Measurements from ENCODE around the gene CELF2.

CELF2 gene

DNA sequence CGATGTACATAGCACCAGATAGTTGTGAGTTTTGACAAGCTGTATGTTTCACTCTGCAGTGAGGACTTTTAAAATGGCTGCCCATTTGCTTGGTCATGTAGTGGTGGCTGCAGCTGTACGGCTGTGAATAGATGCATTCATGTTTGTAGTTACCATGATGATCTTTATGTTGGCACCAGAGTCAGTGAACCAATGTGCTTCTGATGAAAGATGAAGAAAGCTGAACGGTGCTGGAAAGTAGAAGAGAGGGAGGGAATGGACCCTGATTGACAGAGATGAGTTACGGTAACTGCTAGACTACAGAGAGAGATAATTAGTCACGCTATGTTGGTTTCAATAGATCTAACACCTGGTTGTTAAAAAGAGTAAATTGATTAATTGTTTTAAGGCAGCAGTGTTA lies 256.8 kb downstream of the CELF2 start:
- no peak for DNase-seq (ENCODE audit: low read depth)

DNA sequence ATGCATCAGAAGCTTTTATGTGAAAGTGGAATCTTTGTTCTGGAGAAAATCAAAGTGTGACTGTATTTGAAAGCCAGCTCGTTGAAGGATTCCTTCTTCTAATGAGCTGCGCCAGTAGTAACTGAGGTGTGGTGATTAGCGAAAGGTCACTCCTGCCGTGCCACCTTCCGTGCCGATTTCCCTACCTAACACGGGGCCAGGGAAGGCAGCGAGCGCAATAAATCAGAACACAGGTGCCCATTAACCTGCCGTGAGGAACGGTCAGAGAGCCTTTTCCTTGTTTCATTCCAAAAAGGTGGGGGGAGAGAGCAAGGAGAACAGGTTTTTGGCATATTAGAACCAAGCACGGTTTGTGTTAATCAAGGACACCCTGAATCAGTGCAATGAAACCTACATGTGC lies 258.0 kb downstream of the CELF2 start:
- DNase-seq (ENCODE audit: low read depth) = no peak

DNA sequence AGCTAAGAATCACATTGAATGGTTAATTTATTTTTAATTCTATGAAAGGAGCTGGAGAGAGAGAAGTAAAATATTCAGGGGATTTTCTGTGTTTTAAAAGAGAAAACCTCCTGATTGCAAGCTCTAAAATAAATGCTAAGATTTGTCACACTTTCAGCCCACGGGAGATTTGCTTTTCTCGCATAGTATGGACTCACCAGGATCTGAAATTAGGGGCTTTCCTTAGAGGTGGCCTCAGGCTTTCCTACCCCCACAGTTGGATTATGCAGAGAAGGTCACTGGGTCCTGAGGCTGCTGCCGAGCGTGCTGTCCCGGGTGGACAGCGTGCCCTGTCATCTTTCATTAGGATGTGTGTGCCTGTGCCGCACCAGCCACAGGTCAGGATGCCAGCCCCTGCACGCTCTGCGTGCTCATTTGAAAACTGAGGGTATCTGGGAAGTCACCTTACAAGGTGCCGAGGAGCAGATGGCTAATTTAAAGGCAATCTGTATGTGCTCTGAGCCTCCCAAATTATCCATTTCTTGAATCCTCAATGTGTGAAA lies 258.8 kb downstream of the CELF2 start:
- no peak for DNase-seq (ENCODE audit: low read depth)

DNA sequence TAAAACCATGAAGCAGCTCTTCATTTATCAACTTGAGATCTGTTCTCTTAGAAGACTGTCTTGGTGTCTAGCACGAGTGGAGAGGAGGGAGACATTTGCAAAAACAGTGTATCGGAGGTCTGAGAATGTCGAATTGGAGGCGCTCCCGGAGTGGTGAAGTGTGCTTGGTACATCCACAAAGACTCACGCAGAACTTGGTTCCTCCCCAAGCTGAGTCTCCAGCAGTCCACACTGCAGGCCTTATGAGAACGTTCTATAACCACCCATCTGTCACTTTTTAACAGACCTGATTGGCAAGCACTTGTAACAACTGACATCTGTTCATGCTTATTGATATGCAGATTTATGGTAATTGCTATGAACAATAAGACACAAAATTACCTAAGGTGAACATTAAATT lies 261.6 kb downstream of the CELF2 start:
- DNase-seq (ENCODE audit: low read depth) = no peak

DNA sequence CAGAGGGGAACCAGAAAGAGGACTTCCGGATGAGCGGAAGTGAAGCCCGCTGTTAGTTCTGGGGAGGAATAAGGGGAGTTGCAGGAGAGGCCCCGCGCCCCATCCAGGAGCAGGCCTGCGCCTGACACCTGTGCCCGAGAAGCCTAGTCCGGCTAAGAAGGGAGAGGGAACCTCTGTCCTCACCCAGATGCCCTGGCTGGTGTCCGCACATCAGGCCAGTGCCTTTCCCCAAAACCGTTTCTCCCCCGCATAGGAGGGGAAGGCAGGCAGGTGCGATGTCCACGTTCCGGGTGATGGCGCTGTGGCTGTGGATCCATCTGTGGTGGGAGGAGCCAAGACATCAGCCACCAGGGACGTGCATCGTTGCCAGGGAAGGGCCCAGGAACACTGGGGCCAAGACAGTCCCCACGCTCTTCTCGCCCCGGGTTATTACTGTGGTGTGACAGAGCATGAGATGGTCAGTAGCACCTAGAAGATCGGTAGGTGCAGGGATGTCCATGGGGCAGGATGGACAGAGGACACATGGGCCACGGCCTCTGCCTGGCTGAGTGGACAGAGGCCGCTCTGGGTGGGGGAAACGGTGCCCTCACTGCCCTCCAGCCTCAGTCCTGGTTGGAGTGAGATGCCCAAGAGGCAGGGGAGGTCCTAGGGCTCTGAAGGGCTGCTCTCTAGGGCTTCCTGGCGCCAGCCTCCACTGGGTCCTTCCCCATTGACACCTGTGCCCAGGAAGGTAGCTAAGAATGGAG lies 262.7 kb downstream of the CELF2 start:
- no peak for DNase-seq (ENCODE audit: low read depth)

DNA sequence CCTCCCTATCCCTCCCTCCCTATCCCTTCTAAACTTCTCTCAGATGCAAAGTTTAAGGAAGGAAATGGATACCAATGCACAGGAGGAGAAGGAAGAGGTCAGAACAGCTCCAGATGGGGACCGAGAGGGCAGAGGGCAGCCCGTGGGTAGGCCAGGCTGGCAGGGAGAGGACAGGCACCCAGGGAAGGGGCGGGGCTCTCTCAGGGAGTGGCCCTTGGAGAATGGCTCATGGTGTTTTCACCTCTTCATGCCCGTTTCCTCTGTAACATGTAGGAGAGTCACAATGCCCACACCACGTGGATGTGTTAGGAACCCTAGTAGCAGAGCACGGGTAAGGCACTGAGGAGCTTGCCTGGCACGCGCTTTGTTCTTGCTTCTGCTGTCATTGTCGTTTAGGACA lies 264.5 kb downstream of the CELF2 start:
- DNase-seq (ENCODE audit: low read depth) = no peak

DNA sequence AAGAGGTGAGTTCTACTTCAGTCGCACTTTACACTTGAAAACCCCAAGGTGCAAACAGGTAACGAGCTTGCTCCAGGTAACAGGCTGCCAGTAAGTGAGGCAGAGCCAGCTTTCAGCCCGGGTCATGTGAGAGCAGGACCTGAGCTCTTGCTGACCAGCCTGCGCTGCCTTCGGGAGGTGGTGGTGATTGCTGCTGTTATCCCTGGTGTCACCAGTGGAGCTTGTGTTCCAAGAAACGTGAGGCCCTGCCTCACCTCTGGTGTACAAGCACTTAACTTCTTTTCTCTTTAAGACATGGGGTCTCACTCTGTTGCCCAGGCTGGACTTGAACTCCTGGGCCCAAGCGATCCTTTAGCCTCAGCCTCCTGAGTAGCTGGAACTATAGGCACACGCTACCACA lies 265.0 kb downstream of the CELF2 start:
- no peak for DNase-seq (ENCODE audit: low read depth)

DNA sequence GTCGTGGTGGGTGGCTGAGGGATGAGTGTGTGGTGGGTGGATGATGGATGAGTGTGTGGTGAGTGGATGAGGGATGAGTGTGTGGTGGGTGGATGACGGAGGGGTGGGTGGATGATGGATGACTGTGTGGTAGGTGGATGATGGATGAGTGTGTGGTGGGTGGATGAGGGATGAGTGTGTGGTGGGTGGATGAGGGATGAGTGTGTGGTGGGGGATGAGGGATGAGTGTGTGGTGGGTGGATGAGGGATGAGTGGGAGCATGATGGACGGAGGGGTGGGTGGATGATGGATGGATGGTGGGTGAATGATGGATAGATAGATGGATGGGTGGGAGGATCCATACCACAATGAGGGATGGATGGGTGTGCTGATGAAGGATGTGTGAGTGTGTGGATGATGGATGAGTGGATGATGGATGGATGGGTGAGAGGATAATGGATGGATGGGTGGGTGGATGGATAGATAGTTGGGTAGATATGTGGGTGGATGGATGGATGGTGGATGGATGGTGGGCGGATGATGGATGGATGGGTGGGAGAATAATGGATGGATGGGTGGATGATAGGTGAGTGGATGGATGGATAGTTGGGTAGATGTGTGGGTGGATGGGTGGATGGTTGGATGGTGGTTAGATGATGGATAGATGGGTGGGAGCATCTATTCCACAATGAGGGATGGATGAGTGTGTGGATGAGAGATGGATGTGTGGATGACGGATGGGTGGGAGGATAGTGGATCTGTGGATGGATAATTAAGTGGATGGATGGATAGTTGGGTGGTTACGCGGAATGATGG lies 266.8 kb downstream of the CELF2 start:
- no peak for DNase-seq (ENCODE audit: low read depth)

DNA sequence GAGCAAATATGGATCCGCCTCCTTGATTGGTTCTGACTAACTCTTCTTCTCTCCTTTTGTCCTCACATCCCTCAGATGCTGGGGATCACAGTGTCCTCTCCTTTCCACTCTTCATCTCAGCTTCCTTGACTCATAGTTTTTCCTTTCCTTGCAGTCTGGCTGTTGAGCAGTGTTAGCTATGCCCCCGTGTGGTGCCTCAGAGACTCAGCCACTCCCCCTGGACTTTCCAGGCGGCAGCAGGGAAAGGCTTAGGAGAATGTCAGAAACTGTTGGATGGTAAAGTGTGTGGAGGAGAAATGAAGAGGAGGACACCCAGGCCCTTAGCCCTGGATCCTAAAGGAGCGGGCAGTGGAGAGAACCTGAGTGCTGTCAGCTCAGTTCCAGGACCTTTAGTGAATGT lies 267.5 kb downstream of the CELF2 start:
- DNase-seq (ENCODE audit: low read depth) = no peak

DNA sequence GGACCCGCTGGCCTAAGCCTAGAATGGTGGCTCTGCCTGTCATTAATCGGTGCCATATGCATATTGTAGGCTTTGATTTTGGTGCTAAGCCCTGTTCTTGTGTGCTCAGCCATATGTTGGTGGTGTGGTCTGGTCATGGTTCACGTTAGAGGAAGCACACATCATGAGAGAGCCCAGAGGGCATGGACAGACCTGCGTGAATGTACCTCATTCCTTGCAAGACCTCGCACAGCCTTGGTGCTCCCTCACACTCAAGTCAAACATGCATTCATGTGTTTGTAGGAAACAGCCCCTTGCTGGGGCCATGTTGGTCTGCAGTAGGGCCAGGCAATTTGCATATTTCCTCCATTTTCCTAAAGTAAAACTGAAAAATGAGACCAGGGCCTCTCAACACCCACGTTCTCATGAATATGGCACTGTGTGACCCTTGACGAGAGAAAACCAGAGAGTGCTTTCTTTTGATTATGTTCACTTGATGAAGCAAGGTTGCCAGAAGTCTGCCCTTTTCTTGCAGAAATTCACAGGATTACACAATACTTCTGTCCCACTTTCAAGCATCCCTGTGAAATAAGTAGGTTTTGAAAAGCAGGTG lies 268.7 kb downstream of the CELF2 start:
- no peak for DNase-seq (ENCODE audit: low read depth)

DNA sequence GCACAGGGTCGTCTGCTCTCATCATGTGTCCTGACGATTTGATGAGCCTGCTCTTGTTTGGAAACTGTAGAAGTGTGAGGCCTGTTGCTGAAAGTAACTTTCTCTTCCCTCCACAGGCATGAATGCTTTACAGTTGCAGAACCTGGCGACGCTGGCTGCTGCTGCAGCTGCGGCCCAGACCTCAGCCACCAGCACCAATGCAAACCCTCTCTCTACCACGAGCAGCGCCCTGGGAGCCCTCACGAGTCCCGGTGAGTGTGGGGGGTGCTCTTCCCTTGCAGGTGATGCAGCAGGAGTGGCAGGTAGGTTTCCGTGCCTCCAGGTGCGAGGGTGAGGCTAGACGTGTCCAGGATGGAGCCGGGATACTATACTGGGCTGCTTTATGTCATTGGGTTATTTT lies 270.6 kb downstream of the CELF2 start:
- no peak for DNase-seq (ENCODE audit: low read depth)

DNA sequence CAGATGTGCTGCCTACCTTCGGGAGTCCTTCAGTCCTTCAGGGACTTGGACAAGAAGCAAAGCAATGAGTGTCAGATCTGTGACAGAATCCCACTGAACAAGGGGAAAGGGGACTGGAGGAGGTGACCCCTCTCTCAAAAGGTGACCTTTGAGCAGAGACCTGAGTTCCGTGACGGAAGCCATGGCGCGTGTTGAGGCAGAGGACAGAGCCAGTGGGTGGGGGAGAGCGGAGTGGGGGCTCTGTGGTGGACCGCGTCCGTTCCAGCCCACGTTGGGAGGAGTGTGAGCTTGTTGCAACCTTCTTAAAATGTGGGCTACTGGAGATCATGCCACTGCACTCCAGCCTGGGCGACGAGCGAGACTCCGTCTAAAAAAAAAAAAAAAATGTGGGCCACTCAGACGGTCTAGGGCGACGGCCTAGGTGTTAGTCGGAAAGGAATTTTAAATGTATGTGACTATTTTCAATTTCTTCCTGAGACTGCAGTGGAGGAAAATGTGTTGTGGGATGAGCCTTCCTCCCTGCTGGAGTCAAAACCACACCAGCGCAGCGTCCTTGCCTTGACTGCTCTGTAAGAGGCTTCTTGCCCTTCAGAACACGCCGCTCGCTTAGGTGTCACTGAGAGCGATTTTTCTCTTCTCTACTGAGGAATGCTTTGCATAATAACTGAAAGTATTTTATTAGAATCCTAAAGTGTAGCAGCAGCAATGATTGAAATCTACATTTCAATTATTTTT lies 272.7 kb downstream of the CELF2 start:
- DNase-seq (ENCODE audit: low read depth) = no peak

DNA sequence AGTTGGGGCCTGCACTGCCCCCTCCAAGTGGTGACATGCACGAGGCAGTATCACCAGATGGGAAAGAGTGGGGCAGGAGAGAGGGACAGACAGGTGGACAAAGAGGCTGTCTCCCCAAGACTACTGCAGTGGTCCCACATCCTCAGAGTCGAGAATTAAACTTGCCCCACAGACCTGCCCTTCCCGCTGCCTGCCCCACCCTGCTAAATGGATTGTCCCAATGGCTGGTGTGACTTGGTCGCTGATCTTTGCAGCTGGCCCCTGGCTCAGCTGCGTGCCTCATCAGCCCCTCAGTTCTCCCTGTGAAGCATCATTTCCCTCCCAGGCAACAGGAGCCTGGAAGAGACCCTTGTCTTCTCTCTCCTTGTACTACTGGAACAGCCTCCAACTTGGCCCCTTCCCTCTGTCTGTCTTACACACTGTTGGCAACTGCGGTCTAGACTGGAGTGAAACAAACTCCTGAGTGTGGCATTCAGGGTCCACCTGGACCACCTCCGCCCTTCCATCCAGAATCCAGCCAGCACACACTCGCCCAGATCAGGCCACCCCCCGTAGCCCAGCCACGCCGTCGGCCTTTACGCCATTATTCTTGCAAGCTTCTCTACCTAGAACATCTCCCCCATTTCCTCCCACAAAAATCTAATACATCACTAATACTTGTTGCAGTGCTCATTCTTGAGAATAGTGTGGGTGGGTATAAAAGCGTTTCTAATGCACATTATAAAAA lies 275.1 kb downstream of the CELF2 start:
- DNase-seq (ENCODE audit: low read depth) = no peak

DNA sequence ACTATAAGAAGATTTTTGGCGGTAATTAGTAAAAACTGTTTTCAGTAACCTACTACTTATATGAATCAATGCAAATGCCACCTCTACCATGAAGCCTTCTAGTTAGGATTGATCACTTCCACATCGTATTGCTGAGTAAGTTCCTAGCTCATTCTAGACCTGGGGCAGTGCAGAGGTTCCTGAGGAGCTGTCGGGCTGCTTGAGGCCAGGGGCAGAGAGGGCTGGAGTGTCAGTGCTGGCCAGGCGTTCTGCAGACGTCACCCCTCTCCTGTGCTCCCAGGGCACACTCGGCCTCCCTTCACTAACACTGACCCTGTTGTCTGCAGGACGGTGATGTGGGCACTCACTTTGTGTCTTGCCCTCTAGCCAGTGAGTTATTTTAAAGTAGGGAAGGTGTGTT lies 275.7 kb downstream of the CELF2 start:
- DNase-seq (ENCODE audit: low read depth) = no peak

DNA sequence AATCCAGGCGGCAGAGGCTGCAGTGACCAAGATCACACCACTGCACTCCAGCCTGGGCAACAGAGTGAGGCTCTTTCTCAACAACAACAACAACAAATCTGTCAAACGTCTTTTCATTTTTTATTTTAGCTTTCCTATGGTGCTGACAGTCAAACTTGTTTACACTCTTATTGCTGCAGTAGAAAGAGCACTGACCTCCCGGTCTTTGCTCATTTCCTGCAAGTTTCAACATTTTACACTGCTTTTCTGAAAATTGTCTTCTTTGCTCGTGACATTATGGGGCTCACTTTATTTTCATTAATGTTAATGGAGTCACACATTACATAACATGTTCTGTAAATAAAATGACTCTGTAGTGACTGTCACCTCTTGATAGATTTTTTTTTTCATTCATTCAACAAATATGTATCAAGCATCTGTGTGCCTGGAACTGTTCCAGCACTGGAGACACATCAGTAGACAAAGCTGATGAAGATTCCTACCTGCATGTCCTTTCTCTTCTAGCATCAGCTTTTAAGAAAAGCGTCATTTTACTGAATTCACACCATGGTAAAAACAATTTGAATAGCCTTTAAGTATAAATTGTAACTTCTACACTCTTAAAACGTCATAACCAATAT lies 277.3 kb downstream of the CELF2 start:
- no peak for DNase-seq (ENCODE audit: low read depth)

DNA sequence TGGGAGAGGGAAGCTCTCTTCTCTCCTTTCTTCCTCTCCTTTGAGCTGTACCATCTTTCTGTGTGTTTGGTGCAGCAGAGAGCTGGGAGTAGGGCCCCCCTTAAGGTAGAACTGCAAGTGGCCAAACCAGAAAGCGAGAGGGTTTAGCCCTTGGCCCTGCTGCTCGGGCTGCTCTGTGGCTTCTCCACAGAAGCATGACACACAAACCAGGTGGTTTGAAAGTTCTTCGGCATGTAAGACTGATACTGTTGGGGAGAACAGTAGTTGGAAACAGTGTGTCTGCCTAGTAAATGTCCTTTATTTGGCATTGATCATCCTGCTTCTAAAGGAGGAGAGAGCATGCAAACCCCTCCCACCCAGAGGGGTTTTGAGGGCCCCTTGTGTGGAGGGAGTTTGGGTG lies 277.8 kb downstream of the CELF2 start:
- no peak for DNase-seq (ENCODE audit: low read depth)

DNA sequence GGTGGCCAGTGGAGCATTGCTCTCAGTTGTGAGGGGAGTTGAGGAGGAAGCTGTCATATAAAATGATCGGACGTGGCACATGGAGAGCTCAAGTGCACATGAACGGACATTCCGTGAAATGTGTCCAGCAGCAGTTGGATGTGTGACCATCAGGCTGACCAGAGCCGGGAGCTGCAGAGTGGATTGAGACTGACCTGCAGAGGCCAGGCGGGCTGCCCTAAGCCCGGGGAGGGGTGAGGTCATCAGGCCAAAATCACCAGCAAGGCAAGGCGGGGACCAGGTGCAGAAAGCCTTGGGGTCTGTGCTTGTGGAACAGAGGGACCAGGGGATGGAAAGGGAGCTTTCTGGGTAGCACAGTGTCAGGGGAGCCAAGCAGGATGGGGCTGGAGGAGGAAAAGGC lies 279.5 kb downstream of the CELF2 start:
- DNase-seq (ENCODE audit: low read depth) = no peak

DNA sequence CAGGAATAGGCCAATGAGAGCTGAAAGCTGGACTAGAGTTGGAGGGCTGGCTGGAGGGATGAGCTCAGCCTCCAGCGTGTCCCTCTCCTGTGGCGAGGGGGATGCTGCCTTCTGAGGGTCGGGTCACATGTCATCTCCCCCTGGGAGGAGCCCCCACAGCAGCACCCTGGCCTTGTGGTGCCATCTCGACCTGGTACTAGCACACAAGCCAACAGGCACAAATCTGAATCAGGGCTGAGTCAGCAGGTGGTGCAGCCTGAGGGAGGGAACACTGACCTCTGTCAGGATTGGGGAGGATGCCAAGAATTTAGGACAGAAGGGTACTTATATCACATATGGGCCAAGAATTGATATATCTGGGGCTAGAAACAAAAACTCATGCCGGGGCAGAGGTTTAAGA lies 280.4 kb downstream of the CELF2 start:
- DNase-seq (ENCODE audit: low read depth) = no peak

DNA sequence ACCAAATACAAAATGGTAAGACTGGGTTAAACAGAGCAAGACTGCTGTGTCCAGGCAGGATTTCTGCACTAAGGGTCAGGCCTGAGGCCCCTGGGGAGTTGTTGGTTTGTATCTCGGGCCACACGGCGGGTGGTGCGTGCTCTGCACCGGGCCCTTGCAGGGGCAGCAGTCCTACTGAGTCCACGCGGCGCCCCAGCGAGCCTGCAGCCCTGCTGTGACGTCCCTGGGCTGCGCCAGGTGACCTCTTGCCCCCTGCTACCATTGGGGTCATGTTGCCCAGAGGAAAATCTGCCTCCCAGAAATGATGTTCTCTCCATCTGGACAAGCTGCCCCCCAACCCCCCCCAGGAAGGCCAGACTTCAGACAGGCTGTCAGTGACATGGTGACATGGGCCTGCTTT lies 281.5 kb downstream of the CELF2 start:
- no peak for DNase-seq (ENCODE audit: low read depth)

DNA sequence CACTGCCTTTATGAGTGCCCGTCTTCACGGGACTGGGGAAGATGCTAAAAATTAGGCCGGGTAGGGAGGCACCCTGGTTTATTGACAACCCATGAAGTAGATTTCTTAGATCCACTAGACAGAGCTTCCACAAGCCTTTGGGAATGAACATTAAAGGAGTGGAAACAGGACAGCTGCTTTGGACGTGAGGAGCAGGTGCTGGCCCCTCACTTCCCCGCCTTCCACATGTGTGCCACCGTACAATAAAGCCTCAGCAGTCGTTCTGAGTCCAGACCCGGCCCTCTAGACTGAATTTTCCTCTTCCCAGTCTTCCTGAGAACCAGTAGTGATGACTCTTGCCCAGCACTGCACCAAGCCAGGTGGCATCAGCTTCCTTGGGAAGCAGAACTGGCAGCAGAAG lies 282.4 kb downstream of the CELF2 start:
- DNase-seq (ENCODE audit: low read depth) = no peak

DNA sequence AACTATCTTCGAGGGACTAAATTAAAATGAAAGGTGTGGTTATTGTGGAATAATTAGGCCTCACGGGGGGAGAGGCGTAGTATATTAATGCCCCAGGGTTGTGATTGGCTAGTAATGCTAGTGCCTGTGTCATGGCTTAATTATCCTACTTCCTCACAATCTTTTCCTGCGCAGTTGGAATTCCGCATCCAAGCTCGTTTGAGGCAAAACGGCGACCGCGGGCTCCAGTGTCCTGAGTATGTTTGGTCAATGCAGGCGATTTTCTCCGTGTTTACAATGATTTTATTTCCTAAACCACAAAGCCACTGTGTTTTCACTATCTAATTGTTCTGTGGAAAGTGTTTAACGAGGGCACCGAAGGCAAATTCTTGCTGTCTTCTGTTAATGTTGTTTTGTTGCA lies 282.9 kb downstream of the CELF2 start:
- no peak for DNase-seq (ENCODE audit: low read depth)

All from stimulated activated CD8-positive, alpha-beta memory T cell treated with anti-CD3 and anti-CD28 coated beads, Interleukin-15, amount 100 ng/mL, for 24 hours (primary cell).